Hematopoietic multipotent progenitor cell treated with erythropoietin and hydrocortisone succinate and interleukin-3 and kit ligand, for 15 days (in vitro differentiated cells): ENCODE data around the gene SLK.

Experiments used
- DNase-seq: peaks from one replicate; pipeline ENCODE4 v3.0.0-alpha.2; 2015; ENCODE audit warnings: low spot score

The SLK gene

GRCh38 chr10:103966671-103967447 is at the start of gene SLK:
Gene SLK (plus strand): TSS chr10:103967140. CDS start chr10:103967746, 606 bp downstream.
- DNase-seq, result peak; percentile 85

GRCh38 chr10:103917302-103918052 is 49.5 kb upstream of the SLK start:
- no peak for DNase-seq

GRCh38 chr10:103918053-103918846 is 48.7 kb upstream of the SLK start, which contains the start of gene STN1:
Gene STN1 (minus strand): TSS chr10:103918184. CDS start chr10:103917594, 590 bp downstream.
- peak; percentile 91 for DNase-seq

GRCh38 chr10:103919648-103920025 is 47.3 kb upstream of the SLK start:
- no peak for DNase-seq

DNA sequence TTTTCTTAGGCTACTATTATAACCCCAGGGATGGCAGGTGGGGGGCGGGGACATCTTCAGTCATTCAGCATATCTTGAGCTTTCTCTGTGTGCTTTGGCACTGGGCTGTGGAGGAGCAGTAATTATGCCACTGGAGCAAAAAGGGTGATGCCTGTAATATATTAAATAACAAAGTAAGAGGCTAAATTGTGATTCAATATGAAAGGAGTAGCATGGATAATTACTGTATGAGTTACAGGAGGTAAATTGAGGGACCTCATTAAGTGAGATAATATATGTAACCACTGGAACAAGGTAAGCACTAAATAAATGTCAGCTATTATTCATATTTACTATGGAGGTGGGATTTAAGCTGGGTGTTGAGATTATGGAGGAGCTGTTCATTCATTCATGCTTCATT is 45.7 kb upstream of the SLK start:
- no peak for DNase-seq

GRCh38 chr10:103921750-103922195 is 45.2 kb upstream of the SLK start:
- DNase-seq, result no peak

GRCh38 chr10:103922659-103923058 is 44.3 kb upstream of the SLK start:
- DNase-seq, result no peak

GRCh38 chr10:103923502-103923901 is 43.4 kb upstream of the SLK start:
- no peak for DNase-seq

DNA sequence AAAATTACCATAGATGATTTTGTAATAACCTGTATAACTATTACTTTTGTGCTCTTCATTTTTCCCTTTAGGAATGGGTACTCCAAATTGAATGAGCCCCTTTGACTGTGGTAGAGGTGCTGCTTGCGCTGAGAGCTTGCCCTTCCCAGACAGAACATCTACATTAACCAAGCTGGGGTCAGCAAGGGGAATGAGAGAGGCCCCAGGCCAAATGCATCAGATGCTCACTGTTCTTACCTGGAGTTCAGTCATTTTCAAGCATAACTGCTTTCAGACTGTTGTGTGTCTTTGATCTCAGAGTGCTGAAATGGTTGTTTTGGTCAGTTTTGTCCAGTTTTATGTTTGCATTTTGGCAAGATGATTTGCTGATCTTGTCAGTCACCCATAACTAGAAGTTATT is 41.3 kb upstream of the SLK start:
- DNase-seq, result no peak

DNA sequence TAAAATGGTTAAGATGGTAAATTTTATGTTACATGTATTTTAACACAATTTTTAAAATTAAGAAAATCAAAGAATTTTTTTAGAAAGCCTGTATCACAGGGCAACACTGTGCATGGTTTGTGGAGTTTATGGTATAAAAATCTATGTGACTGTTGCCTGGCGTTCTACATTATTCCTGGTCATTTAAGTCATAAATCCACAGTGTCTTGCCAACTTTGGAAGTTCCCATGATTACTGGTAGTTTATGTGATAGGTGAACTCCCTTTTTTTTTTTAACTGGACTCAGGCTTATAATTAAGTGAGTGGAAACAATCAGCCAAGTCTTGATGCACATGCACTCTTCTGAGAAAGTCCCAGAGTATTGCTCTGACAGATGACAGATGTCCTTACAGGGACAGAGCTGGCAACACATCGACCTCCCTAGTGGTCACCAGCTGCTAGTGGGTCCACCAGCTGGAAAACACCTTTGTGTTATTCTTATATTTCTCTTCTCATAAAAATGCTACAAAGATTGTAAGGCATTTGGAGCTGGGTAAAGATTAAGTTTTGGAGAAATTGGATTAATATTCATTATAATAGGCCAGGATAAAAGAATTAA is 40.1 kb upstream of the SLK start:
- DNase-seq, result no peak

DNA sequence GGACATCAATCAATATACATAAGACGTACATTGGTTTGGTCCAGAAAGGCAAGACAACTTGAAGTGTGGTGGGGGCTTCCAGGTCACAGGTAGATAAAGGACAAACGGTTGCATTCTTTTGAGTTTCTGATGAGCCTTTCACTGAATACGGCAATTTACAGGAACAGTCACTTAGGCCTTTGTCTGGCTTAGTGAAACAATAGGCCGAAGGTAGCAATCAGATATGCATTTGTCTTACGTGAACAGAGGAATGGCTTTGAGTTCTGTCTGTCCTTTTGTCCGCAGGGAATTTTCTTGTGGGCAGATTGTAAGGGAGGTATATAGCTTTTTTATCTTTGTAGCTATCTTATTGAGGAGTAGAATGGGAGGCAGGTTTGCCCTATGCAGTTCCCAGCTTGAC is 38.2 kb upstream of the SLK start:
- DNase-seq, result no peak

DNA sequence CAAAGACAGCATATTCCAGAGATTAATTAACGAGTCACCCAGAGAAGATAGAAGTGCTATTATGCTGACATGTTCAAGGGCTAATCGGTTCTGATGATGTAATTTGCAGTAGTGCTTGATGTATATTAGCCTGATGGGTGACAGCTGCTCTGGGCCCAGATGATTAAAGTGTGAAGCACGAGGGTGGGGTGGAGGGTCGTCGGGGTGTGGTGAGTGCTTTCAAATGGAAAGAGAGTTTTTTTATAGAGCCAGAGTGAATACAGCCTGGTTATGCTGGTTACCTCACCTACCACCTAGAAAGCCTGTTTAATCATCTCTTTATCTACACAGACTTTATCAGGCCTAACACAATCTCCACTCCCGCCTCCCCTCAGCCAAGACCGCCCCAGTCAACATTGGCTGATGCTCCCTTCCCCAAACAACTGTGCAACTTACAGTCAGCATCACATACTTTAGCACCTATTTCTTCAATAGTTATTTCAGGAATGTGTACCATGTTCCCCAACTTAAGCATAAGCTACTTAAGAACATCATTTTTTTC is 37.5 kb upstream of the SLK start:
- DNase-seq, result no peak

DNA sequence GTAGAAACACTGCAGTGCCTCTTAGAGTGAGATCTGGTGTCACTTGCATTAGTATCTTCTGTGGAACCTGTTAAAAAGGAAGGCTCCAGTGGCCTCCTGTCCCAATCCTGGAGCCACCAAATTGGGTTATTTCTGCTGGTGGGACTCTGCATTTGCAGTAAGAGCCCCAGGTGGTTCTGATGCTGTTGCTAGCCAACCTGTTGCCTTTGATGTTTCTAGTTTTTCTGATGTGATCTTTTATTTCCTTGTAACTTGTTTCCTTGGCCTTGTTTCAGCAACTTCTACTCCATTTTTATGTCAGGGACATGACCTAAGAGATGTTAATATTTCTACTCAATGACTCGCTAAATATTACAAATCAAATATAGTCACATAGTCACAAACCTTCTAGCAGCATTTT is 36.5 kb upstream of the SLK start:
- no peak for DNase-seq

GRCh38 chr10:103930881-103931280 is 36.1 kb upstream of the SLK start:
- no peak for DNase-seq

- DNase-seq, result no peak
These were observed 35.3 kb upstream of the SLK start for GRCh38 chr10:103931603-103932002.

DNA sequence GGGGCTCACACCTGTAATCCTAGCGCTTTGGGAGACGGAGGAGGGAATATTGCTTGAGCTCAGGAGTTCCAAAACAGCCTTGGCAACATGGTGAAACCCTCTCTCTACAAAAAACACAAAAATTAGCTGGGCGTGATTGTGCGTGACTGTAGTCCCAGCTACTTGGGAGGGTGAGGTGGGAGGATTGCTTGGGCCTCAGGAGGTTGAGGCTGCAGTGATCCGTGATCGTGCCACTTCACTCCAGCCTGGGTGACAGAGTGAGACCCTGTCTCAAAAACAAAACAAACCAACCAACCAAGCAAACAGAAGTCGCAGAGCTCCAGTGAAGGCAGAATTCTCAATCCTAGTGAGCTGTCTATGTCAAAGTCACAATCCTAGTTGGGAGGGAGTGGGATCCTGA is 34.7 kb upstream of the SLK start:
- no peak for DNase-seq

- no peak for DNase-seq
These were observed 34.0 kb upstream of the SLK start for GRCh38 chr10:103932971-103933370.

GRCh38 chr10:103933557-103934121 is 33.3 kb upstream of the SLK start:
- DNase-seq, result no peak

DNA sequence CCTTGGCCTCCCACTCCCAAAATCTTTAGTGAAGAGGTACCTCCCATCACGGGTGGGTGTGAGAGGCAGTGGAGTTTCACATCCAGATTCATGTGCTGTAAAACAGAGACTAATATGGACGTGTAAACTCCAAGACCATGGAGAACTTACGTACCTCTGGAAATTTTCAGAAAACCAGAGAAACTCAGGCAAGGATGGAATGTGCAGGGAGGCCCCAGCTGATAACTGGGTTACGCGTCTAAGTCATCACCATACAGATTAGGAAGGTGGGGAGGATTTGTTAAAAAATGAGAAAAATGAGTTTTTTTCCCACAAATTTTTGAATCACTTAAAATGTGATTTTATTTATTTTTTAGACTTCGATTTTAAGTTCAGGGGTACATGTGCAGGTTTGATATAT is 32.6 kb upstream of the SLK start:
- no peak for DNase-seq

DNA sequence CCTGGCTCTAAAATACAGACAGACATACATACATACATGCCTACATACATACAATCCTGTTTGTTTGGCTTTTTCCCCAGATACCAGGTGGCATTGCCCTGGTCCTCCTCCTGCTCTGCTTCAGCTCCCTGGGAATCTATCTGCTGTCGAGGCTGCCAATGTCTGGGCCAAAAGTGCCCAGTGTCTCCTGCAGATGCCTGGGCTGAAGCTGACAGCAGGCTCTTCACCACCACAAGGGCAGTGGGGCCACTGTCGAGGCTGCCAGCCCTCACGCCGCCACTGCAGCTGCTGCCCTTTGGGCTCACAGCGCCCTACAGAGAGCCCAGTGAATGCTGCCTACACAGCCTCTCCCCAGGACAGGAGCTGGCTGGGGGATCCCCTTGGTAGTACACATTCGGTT is 30.9 kb upstream of the SLK start:
- no peak for DNase-seq

DNA sequence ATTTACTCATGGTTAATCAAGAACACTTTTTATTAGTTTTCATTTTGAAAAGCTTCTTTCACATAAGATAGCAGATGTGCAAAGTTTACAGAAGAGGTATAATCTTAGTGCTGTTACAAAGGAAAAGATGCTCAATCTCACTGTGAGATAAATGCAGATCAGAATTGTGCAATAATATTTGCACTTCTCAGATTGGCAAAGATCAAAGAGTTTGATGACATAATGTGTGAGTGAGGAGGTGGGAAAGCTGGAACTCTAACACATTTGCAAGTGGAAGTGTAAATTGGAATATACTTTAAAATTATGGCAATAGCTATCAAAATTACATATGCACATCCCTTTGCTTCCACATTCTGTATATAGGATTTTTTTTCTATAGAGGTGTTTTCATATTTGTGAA is 27.4 kb upstream of the SLK start:
- no peak for DNase-seq

GRCh38 chr10:103941801-103942200 is 25.1 kb upstream of the SLK start:
- no peak for DNase-seq
